AG09319 (cell line): ENCODE measurements around the gene TMEM260.
A peak's percentile ranks its signal among the peaks of the same experiment; 100 is the strongest.

Experiments used
- DNase-seq: peaks from one replicate; pipeline ENCODE4 v3.0.0-alpha.2; 2010; ENCODE audit warnings: low read depth; ENCODE audit errors: extremely low read depth
- CTCF ChIP-seq: IDR thresholded peaks from 2 replicates; pipeline ENCODE4 v1.5.1; 2011; ENCODE audit warnings: low read depth, mild to moderate bottlenecking, inconsistent platforms, low read length, moderate library complexity

TMEM260 gene

GRCh38 chr14:56579345-56580220 lies at the start of gene TMEM260:
TSS of gene TMEM260 (plus strand) at chr14:56579798. CDS start at chr14:56579915, 117 bp downstream.
- DNase-seq, result peak; percentile 69
- peak; percentile 92 for TF ChIP-seq CTCF

- no peak for TF ChIP-seq CTCF
Measured at GRCh38 chr14:56532546-56532945, 47.1 kb upstream of the TMEM260 start.

GRCh38 chr14:56534656-56535055 lies 44.9 kb upstream of the TMEM260 start:
- DNase-seq, result no peak
- TF ChIP-seq CTCF, result no peak

More at GRCh38 chr14:56532546-56532945, 47.1 kb upstream of the TMEM260 start:
- no peak for DNase-seq

- no peak for DNase-seq
- TF ChIP-seq CTCF, result no peak
Measured at GRCh38 chr14:56539862-56540261, 39.7 kb upstream of the TMEM260 start.

GRCh38 chr14:56543436-56543835 lies 36.2 kb upstream of the TMEM260 start:
- no peak for DNase-seq
- no peak for TF ChIP-seq CTCF

- no peak for DNase-seq
Measured at GRCh38 chr14:56549721-56550120, 29.9 kb upstream of the TMEM260 start.

More at GRCh38 chr14:56549721-56550120, 29.9 kb upstream of the TMEM260 start:
- TF ChIP-seq CTCF, result no peak
